ENCODE measurements around the gene TMEM108. TPM values are rescaled to one million over a fixed set of nuclear protein-coding genes. Genes with fewer than 3 reads are reported as not detected.

TMEM108 gene
- total and polyA plus RNA-seq, 2 experiments from 2014 or later = 7.4 to 15.3 TPM

- H2AFZ ChIP-seq = no peak overlapping the region
- no peaks in the 10 kb centered on the region for H3F3A ChIP-seq (replicated peaks; ENCODE audit: low read depth)
- H3K36me3 Mint-ChIP-seq (ENCODE audit: low read depth) = no peaks in the 10 kb centered on the region
- no peak overlapping the region for H3K4me3 ChIP-seq
- H3K9me3 Mint-ChIP-seq = no peaks in the 10 kb centered on the region
- DNase-seq (ENCODE audit: low spot score) = no peak
- H4K20me1 ChIP-seq (replicated peaks; ENCODE audit: insufficient read depth) = no peaks in the 10 kb centered on the region; the same call in 1 of the 2 replicates
- TF ChIP-seq STAT1 (IDR thresholded peaks at IDR 0.05; ENCODE audit: unreplicated experiment) (no peak), CREB1 (CRISPR knock-in tag; IDR thresholded peaks at IDR 0.05; ENCODE audit: low read depth) (no peak), ZNF114 (CRISPR knock-in tag; IDR thresholded peaks at IDR 0.05) (no peak), JUNB (IDR thresholded peaks at IDR 0.05; ENCODE audit: unreplicated experiment) (no peak), REST (IDR thresholded peaks at IDR 0.05; ENCODE audit: unreplicated experiment) (no peak), EZH2phosphoT487 (IDR thresholded peaks at IDR 0.05; ENCODE audit: unreplicated experiment) (no peak), ZNF331 (CRISPR knock-in tag; IDR thresholded peaks at IDR 0.05; ENCODE audit: low read depth) (no peak), ZNF462 (CRISPR knock-in tag; IDR thresholded peaks at IDR 0.05) (no peak), POLR2AphosphoS5 (IDR thresholded peaks at IDR 0.05; ENCODE audit: low read depth) (no peak), NANOG (IDR thresholded peaks at IDR 0.05; ENCODE audit: borderline replicate concordance) (no peak), EZH2 (IDR thresholded peaks at IDR 0.05; ENCODE audit: low read depth, unreplicated experiment) (no peak)
- TF ChIP-seq, protein P1, sequence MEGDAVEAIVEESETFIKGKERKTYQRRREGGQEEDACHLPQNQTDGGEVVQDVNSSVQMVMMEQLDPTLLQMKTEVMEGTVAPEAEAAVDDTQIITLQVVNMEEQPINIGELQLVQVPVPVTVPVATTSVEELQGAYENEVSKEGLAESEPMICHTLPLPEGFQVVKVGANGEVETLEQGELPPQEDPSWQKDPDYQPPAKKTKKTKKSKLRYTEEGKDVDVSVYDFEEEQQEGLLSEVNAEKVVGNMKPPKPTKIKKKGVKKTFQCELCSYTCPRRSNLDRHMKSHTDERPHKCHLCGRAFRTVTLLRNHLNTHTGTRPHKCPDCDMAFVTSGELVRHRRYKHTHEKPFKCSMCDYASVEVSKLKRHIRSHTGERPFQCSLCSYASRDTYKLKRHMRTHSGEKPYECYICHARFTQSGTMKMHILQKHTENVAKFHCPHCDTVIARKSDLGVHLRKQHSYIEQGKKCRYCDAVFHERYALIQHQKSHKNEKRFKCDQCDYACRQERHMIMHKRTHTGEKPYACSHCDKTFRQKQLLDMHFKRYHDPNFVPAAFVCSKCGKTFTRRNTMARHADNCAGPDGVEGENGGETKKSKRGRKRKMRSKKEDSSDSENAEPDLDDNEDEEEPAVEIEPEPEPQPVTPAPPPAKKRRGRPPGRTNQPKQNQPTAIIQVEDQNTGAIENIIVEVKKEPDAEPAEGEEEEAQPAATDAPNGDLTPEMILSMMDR (conservative IDR thresholded peaks at IDR 0.05; ENCODE audit: low read depth in 2 of 2) = no peak
- TF ChIP-seq, protein P2, sequence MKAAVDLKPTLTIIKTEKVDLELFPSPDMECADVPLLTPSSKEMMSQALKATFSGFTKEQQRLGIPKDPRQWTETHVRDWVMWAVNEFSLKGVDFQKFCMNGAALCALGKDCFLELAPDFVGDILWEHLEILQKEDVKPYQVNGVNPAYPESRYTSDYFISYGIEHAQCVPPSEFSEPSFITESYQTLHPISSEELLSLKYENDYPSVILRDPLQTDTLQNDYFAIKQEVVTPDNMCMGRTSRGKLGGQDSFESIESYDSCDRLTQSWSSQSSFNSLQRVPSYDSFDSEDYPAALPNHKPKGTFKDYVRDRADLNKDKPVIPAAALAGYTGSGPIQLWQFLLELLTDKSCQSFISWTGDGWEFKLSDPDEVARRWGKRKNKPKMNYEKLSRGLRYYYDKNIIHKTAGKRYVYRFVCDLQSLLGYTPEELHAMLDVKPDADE (IDR thresholded peaks at IDR 0.05) = no peak
- peaks cover 4% of the 10 kb centered on the region; the same call in 1 of the 2 replicates for H3K9me2 ChIP-seq (ENCODE audit: insufficient read depth)
- H3K4me2 ChIP-seq = no peak overlapping the region
- no peak overlapping the region for H3K4me3 Mint-ChIP-seq
- no peaks in the 10 kb centered on the region for H3K27me3 ChIP-seq (ENCODE audit: insufficient read depth)
- H3K4me1 ChIP-seq (ENCODE audit: insufficient read depth) = no peaks in the 10 kb centered on the region
- H3K27me3 Mint-ChIP-seq (ENCODE audit: insufficient read depth, low read depth, poor library complexity) = peaks cover 2% of the 10 kb centered on the region
- H3K27ac Mint-ChIP-seq = no peak overlapping the region
- H3K36me3 ChIP-seq (ENCODE audit: insufficient read depth) = no peaks in the 10 kb centered on the region
- H3K79me2 ChIP-seq (replicated peaks; ENCODE audit: insufficient read depth) = no peaks in the 10 kb centered on the region
- no peak overlapping the region for H3K27ac ChIP-seq (ENCODE audit: low read depth)
- H3K4me1 Mint-ChIP-seq = peaks cover 7% of the 10 kb centered on the region; the same call in 2 of the 3 replicates
- ATAC-seq = no peak
Observed at GRCh38 chr3:133294253-133294652, 256.1 kb downstream of the TMEM108 start.
